GM23338 (cell line): Measurements from ENCODE around the gene TFIP11.

Source experiments
- CREB1 ChIP-seq: fragments of 250-450 bp; sonication (Bioruptor Pico); IDR thresholded peaks from 2 replicates; pipeline ENCODE4 v1.5.0; 2020; ENCODE audit warnings: low read depth, mild to moderate bottlenecking, moderate library complexity
- CTCF ChIP-seq, 2 experiments: fragments of 200-600 bp in 1 of 2; sonication (generic) in 1 of 2; conservative IDR thresholded peaks; 2 replicates each; pipeline versions ENCODE4 v1.5.1 to v1.6.1; 2016 to 2017; ENCODE audit warnings: antibody characterized with exemption in 2 of 2, low read depth in 2 of 2, mild to moderate bottlenecking in 2 of 2, moderate library complexity in 1 of 2
- EZH2 ChIP-seq: fragments of 200-600 bp; sonication (generic); IDR thresholded peaks from one replicate; pipeline ENCODE4 v1.8.0; 2017; ENCODE audit warnings: antibody characterized with exemption, mild to moderate bottlenecking, low read depth; ENCODE audit not compliant: unreplicated experiment
- JUNB ChIP-seq: IDR thresholded peaks from one replicate; pipeline ENCODE4 v1.6.1; 2016; ENCODE audit warnings: antibody characterized with exemption; ENCODE audit not compliant: unreplicated experiment
- POLR2AphosphoS5 ChIP-seq: IDR thresholded peaks from 2 replicates; pipeline ENCODE4 v1.6.1; 2016; ENCODE audit warnings: antibody characterized with exemption, low read depth
- ZNF462 ChIP-seq: fragments of 250-450 bp; sonication (Bioruptor Pico); IDR thresholded peaks from 2 replicates; pipeline ENCODE4 v1.5.0; 2020; ENCODE audit warnings: mild to moderate bottlenecking, moderate library complexity

- no peak for TF ChIP-seq CTCF (conservative IDR thresholded peaks at IDR 0.05; ENCODE audit: low read depth in 2 of 2)
- TF ChIP-seq POLR2AphosphoS5 = no peak
- TF ChIP-seq EZH2 = no peak
- TF ChIP-seq ZNF462 = no peak
- TF ChIP-seq CREB1 (CRISPR knock-in tag) = no peak
- TF ChIP-seq JUNB = no peak
These were observed 10.3 kb downstream of the TFIP11 start for GRCh38 chr22:26501996-26502395.
